Measurements from ENCODE around the gene GRID1.

GRID1 gene

DNA sequence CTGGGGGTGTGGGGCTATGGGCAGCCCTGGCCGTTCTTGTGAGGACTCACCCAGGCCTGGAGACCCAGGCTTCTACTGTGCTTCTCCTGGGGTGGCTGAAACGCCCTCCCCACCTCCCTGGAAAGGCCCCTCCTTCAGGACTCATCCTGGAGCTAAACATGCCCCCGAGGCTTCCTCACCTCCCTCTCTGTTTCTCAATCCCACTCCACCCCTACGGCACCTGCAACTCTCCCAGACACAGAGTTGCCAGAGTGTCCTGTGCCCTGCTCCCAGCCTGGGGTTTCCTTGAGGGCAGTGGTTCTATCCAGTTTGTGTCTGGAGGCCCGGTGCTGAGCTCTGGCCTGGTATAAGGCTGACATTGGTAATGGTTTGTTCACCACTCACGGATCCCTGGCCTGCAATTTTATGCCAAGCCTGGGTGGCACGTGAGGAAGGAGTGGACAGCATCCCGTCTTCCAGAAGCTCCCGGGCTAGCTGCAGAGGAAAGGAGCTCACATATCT lies 68.0 kb downstream of the GRID1 start:
- Histone ChIP-seq H3K27ac (ENCODE audit: low read length) (no peak overlapping the region), H3K4me2 (ENCODE audit: low read depth, low read length) (no peak overlapping the region), H3K4me3 (ENCODE audit: low read length) (no peak overlapping the region), H3K79me2 (ENCODE audit: low read length) (no peaks in the 10 kb centered on the region), H3K4me1 (ENCODE audit: low read length) (no peaks in the 10 kb centered on the region), H3K27me3 (replicated peaks; ENCODE audit: insufficient read depth, low read length) (no peaks in the 10 kb centered on the region), H4K20me1 (ENCODE audit: insufficient read depth, low read length) (no peaks in the 10 kb centered on the region), H3F3A (ENCODE audit: insufficient read depth, low read length) (no peaks in the 10 kb centered on the region), H3K36me3 (replicated peaks; ENCODE audit: insufficient read depth, low read length) (no peaks in the 10 kb centered on the region), H3K9me2 (replicated peaks; ENCODE audit: insufficient read depth, low read length) (no peaks in the 10 kb centered on the region), H3K9me3 (replicated peaks; ENCODE audit: insufficient read depth, low read length) (no peaks in the 10 kb centered on the region), H3K9ac (ENCODE audit: low read length) (no peak overlapping the region), H2AFZ (ENCODE audit: low read length) (no peak overlapping the region)
- no peak for DNase-seq
- no peak for TF ChIP-seq EZH2phosphoT487 (IDR thresholded peaks at IDR 0.05; ENCODE audit: low read length)
- TF ChIP-seq EZH2 (optimal IDR thresholded peaks at IDR 0.05; ENCODE audit: low read depth, low read length), result no peak
- TF ChIP-seq, protein P1, sequence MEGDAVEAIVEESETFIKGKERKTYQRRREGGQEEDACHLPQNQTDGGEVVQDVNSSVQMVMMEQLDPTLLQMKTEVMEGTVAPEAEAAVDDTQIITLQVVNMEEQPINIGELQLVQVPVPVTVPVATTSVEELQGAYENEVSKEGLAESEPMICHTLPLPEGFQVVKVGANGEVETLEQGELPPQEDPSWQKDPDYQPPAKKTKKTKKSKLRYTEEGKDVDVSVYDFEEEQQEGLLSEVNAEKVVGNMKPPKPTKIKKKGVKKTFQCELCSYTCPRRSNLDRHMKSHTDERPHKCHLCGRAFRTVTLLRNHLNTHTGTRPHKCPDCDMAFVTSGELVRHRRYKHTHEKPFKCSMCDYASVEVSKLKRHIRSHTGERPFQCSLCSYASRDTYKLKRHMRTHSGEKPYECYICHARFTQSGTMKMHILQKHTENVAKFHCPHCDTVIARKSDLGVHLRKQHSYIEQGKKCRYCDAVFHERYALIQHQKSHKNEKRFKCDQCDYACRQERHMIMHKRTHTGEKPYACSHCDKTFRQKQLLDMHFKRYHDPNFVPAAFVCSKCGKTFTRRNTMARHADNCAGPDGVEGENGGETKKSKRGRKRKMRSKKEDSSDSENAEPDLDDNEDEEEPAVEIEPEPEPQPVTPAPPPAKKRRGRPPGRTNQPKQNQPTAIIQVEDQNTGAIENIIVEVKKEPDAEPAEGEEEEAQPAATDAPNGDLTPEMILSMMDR (IDR thresholded peaks at IDR 0.05; ENCODE audit: low read length), result no peak

DNA sequence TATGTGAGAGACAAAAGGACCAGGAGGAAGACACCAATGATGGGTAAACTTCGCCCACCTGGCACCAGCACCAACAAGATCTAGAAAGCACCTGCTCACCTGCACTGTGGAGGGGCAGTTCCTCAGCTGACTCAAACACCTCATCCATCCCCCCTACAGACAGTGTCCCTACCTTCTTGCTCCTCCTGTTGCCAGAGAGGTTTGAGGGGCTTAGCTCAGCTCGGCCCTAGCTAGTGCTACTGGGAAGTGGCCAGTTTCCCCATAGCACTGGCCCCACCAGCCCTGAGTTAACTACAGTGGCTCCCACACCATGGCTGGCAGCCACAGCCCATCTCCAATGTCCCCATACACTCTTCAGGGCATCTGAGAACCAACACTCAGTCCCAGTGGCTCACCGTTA lies 70.8 kb downstream of the GRID1 start:
- H3K79me2 ChIP-seq (ENCODE audit: low read length), result no peaks in the 10 kb centered on the region
- H3K4me3 ChIP-seq (ENCODE audit: low read length), result no peak overlapping the region
- H3K36me3 ChIP-seq (replicated peaks; ENCODE audit: insufficient read depth, low read length), result no peaks in the 10 kb centered on the region
- no peaks in the 10 kb centered on the region for H3K4me1 ChIP-seq (ENCODE audit: low read length)
- no peaks in the 10 kb centered on the region for H3F3A ChIP-seq (ENCODE audit: insufficient read depth, low read length)
- no peak overlapping the region for H2AFZ ChIP-seq (ENCODE audit: low read length)
- H3K27ac ChIP-seq (ENCODE audit: low read length), result no peak overlapping the region
- TF ChIP-seq, protein P1 (IDR thresholded peaks at IDR 0.05; ENCODE audit: low read length), result no peak
- TF ChIP-seq EZH2 (optimal IDR thresholded peaks at IDR 0.05; ENCODE audit: low read depth, low read length) (no peak), EZH2phosphoT487 (IDR thresholded peaks at IDR 0.05; ENCODE audit: low read length) (no peak)
- no peaks in the 10 kb centered on the region for H4K20me1 ChIP-seq (ENCODE audit: insufficient read depth, low read length)
- no peaks in the 10 kb centered on the region for H3K9me2 ChIP-seq (replicated peaks; ENCODE audit: insufficient read depth, low read length)
- H3K4me2 ChIP-seq (ENCODE audit: low read depth, low read length), result no peak overlapping the region
- H3K9me3 ChIP-seq (replicated peaks; ENCODE audit: insufficient read depth, low read length), result no peaks in the 10 kb centered on the region
- no peaks in the 10 kb centered on the region for H3K27me3 ChIP-seq (replicated peaks; ENCODE audit: insufficient read depth, low read length)
- DNase-seq, result no peak
- no peak overlapping the region for H3K9ac ChIP-seq (ENCODE audit: low read length)

DNA sequence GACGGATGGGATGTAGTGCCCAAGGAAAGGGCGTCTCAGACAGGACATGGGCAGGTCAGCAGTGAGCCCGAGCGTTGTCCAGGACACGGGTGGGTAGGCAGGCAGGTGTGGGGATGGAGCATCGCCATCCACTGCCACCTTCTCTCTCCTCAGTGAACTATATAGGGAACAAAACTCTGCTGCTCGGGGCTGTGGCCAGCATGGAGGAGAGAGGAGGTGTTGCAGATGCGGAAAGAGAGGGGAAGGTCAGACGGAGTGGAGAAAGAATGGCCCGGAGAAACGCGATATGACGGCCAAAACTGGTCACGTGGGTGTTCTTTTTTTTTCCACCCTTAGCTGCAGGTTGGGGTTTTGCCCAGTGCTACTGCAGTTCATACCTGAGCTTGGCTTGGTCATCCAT lies 71.2 kb downstream of the GRID1 start:
- Histone ChIP-seq H3K4me3 (ENCODE audit: low read length) (no peak overlapping the region), H4K20me1 (ENCODE audit: insufficient read depth, low read length) (no peaks in the 10 kb centered on the region), H3K4me1 (ENCODE audit: low read length) (no peaks in the 10 kb centered on the region), H3K9ac (ENCODE audit: low read length) (no peak overlapping the region), H3K79me2 (ENCODE audit: low read length) (no peaks in the 10 kb centered on the region), H3K36me3 (replicated peaks; ENCODE audit: insufficient read depth, low read length) (no peaks in the 10 kb centered on the region), H3K9me3 (replicated peaks; ENCODE audit: insufficient read depth, low read length) (no peaks in the 10 kb centered on the region), H3K27ac (ENCODE audit: low read length) (no peak overlapping the region), H3K9me2 (replicated peaks; ENCODE audit: insufficient read depth, low read length) (no peaks in the 10 kb centered on the region), H3K27me3 (replicated peaks; ENCODE audit: insufficient read depth, low read length) (no peaks in the 10 kb centered on the region), H3F3A (ENCODE audit: insufficient read depth, low read length) (no peaks in the 10 kb centered on the region), H2AFZ (ENCODE audit: low read length) (no peak overlapping the region), H3K4me2 (ENCODE audit: low read depth, low read length) (no peak overlapping the region)
- DNase-seq, result no peak
- TF ChIP-seq EZH2 (optimal IDR thresholded peaks at IDR 0.05; ENCODE audit: low read depth, low read length) (no peak), EZH2phosphoT487 (IDR thresholded peaks at IDR 0.05; ENCODE audit: low read length) (no peak)
- TF ChIP-seq, protein P1 (IDR thresholded peaks at IDR 0.05; ENCODE audit: low read length), result no peak
